Upper lobe of right lung (tissue), 1 donor: ENCODE results near the gene AKT1. TPM values are rescaled to one million over a fixed set of nuclear protein-coding genes. Genes with fewer than 3 reads are reported as not detected.

Source experiments
- ATAC-seq: fragments of 200-7000 bp; cut with Tn5 transposase; one replicate; pipeline ENCODE4 v1.9.1; 2020; ENCODE audit warnings: mild to moderate bottlenecking, moderate library complexity
- DNase-seq: peaks from one replicate; pipeline ENCODE4 v3.0.0-alpha.2; 2020
- H3K27ac ChIP-seq: fragments of 200-600 bp; one replicate; pipeline ENCODE4 v1.8.0; 2022
- H3K27me3 ChIP-seq: fragments of 200-600 bp; one replicate; pipeline ENCODE4 v1.8.0; 2022; ENCODE audit warnings: mild to moderate bottlenecking
- H3K36me3 ChIP-seq: fragments of 200-600 bp; one replicate; pipeline ENCODE4 v1.8.0; 2022
- H3K4me1 ChIP-seq: fragments of 200-600 bp; one replicate; pipeline ENCODE4 v1.8.0; 2022
- H3K4me3 ChIP-seq: fragments of 200-600 bp; one replicate; pipeline ENCODE4 v1.8.0; 2022; ENCODE audit warnings: mild to moderate bottlenecking
- H3K9me3 ChIP-seq: fragments of 200-600 bp; one replicate; pipeline ENCODE4 v1.8.0; 2022
- intact Hi-C: fragments of 100-400 bp; cut with DNase I; formaldehyde crosslinking; loops from one replicate; pipeline ENCODE4 v1.11.0; 2022
- total RNA-seq: library from RNA; stranded (reverse); fragmentation: NEBNext Ultra II Directional; extraction: Animal tissue kit (Norgen Biotek cat#: 25700); gene quantifications from one replicate; pipeline ENCODE4 v1.2.1, GENCODE V29; 2021
- TF ChIP-seq, protein P1 (sequence below): fragments of 200-600 bp; IDR thresholded peaks from one replicate; pipeline ENCODE4 v1.8.0; 2022; ENCODE audit warnings: antibody characterized with exemption
- donor health status: DM: no; HTN: yes; CAD: no; lungs with severe emphysema.

AKT1 gene
- total RNA-seq, 1 donor from 2014 or later, result 174 TPM

- peaks cover 21% of the 10 kb centered on the region for H3K4me1 ChIP-seq
- H3K27me3 ChIP-seq, result no peaks in the 10 kb centered on the region
- H3K9me3 ChIP-seq, result no peaks in the 10 kb centered on the region
- TF ChIP-seq, protein P1, sequence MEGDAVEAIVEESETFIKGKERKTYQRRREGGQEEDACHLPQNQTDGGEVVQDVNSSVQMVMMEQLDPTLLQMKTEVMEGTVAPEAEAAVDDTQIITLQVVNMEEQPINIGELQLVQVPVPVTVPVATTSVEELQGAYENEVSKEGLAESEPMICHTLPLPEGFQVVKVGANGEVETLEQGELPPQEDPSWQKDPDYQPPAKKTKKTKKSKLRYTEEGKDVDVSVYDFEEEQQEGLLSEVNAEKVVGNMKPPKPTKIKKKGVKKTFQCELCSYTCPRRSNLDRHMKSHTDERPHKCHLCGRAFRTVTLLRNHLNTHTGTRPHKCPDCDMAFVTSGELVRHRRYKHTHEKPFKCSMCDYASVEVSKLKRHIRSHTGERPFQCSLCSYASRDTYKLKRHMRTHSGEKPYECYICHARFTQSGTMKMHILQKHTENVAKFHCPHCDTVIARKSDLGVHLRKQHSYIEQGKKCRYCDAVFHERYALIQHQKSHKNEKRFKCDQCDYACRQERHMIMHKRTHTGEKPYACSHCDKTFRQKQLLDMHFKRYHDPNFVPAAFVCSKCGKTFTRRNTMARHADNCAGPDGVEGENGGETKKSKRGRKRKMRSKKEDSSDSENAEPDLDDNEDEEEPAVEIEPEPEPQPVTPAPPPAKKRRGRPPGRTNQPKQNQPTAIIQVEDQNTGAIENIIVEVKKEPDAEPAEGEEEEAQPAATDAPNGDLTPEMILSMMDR, result no peak
- intact Hi-C loops, result no loop called here
- no peak for DNase-seq
- no peak for ATAC-seq
- H3K27ac ChIP-seq, result no peak overlapping the region
- H3K4me3 ChIP-seq, result no peak overlapping the region
- H3K36me3 ChIP-seq, result no peaks in the 10 kb centered on the region
These were observed 17.7 kb upstream of the AKT1 start for GRCh38 chr14:104813286-104813685.

- DNase-seq, result no peak
- Histone ChIP-seq H3K9me3 (no peaks in the 10 kb centered on the region), H3K4me1 (peaks cover 13% of the 10 kb centered on the region), H3K4me3 (no peak overlapping the region), H3K27ac (no peak overlapping the region), H3K27me3 (no peaks in the 10 kb centered on the region), H3K36me3 (no peaks in the 10 kb centered on the region)
- intact Hi-C loops, result no loop called here
- ATAC-seq, result no peak
- TF ChIP-seq, protein P1, result no peak
These were observed 14.8 kb upstream of the AKT1 start for GRCh38 chr14:104810316-104810715.

GRCh38 chr14:104808456-104808855 is 12.9 kb upstream of the AKT1 start:
- no peak for ATAC-seq
- peak; percentile 44 for DNase-seq
- TF ChIP-seq, protein P1, result no peak

GRCh38 chr14:104806625-104807465 is 11.3 kb upstream of the AKT1 start:
- no peaks in the 10 kb centered on the region for H3K9me3 ChIP-seq
- no peak for ATAC-seq
- H3K36me3 ChIP-seq, result no peaks in the 10 kb centered on the region
- no peak overlapping the region for H3K27ac ChIP-seq
- intact Hi-C loops, result no loop called here
- peak; percentile 16 for DNase-seq
- H3K4me1 ChIP-seq, result peaks cover 9% of the 10 kb centered on the region
- TF ChIP-seq, protein P1, result no peak
- no peak overlapping the region for H3K4me3 ChIP-seq
- H3K27me3 ChIP-seq, result no peaks in the 10 kb centered on the region

More at GRCh38 chr14:104808456-104808855, 12.9 kb upstream of the AKT1 start:
- no peak overlapping the region for H3K4me3 ChIP-seq
- H3K27me3 ChIP-seq, result no peaks in the 10 kb centered on the region
- H3K9me3 ChIP-seq, result no peaks in the 10 kb centered on the region
- intact Hi-C loops, result no loop called here
- H3K27ac ChIP-seq, result no peak overlapping the region
- H3K36me3 ChIP-seq, result no peaks in the 10 kb centered on the region
- no peaks in the 10 kb centered on the region for H3K4me1 ChIP-seq

DNA sequence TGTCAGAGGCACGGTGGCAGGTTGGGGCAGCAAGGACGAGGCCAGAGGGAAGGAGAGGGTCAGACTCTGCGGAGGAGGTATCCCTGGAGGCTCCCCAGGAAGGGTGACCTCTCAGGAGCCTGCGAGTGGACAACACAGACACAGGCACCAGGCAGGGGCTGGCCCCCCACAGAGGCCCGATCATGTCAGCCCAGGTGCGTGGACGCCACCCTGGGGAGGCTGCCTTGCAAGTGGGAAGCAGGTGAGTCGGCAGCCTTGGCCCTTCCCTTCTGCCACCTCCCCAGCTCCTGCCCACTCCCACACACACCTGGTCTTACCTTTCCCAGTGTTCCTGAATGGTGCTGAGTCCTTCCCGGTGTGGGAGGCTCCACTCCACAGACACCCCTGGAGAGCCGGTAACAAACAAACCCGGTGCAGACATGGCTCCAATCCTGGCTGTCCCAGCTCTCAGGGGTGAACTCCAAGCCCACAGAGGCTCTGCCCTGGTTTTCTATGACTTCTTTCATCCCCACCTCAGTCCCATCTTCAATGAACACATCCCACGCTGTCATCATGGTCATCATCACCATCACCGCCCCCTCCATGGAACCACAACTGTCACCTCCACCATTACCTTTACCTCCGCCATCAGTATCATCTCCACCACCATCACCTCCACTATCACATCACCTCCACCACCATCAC is 10.5 kb upstream of the AKT1 start:
- H3K27me3 ChIP-seq, result no peaks in the 10 kb centered on the region
- H3K4me3 ChIP-seq, result no peak overlapping the region
- H3K9me3 ChIP-seq, result no peaks in the 10 kb centered on the region
- intact Hi-C loops, result no loop called here
- H3K4me1 ChIP-seq, result peaks cover 15% of the 10 kb centered on the region
- H3K36me3 ChIP-seq, result no peaks in the 10 kb centered on the region
- ATAC-seq, result no peak
- peak; percentile 37 for DNase-seq
- TF ChIP-seq, protein P1, result no peak
- H3K27ac ChIP-seq, result no peak overlapping the region
